Neural progenitor cell (in vitro differentiated cells): ENCODE data around the gene XPNPEP2.

Source experiments
- EZH2 ChIP-seq: fragments of 200-600 bp; sonication (generic); IDR thresholded peaks from 2 replicates; pipeline ENCODE4 v1.6.1; 2017; ENCODE audit warnings: antibody characterized with exemption, mild to moderate bottlenecking, moderate library complexity
- EZH2phosphoT487 ChIP-seq: fragments of 200-600 bp; sonication (generic); IDR thresholded peaks from 2 replicates; pipeline ENCODE4 v1.6.1; 2017; ENCODE audit warnings: antibody characterized with exemption
- TF ChIP-seq, protein P1 (sequence below): fragments of 200-600 bp; sonication (generic); IDR thresholded peaks from 2 replicates; pipeline ENCODE4 v1.5.1; 2017; ENCODE audit warnings: antibody characterized with exemption, mild to moderate bottlenecking

GRCh38 chrX:129768586-129769466 is 30.0 kb downstream of the XPNPEP2 start:
- TF ChIP-seq, protein P1, sequence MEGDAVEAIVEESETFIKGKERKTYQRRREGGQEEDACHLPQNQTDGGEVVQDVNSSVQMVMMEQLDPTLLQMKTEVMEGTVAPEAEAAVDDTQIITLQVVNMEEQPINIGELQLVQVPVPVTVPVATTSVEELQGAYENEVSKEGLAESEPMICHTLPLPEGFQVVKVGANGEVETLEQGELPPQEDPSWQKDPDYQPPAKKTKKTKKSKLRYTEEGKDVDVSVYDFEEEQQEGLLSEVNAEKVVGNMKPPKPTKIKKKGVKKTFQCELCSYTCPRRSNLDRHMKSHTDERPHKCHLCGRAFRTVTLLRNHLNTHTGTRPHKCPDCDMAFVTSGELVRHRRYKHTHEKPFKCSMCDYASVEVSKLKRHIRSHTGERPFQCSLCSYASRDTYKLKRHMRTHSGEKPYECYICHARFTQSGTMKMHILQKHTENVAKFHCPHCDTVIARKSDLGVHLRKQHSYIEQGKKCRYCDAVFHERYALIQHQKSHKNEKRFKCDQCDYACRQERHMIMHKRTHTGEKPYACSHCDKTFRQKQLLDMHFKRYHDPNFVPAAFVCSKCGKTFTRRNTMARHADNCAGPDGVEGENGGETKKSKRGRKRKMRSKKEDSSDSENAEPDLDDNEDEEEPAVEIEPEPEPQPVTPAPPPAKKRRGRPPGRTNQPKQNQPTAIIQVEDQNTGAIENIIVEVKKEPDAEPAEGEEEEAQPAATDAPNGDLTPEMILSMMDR, result no peak
- no peak for TF ChIP-seq EZH2phosphoT487
- TF ChIP-seq EZH2, result no peak
